Head of caudate nucleus (tissue), 42 donors: Measurements from ENCODE around the gene PSMC3.
A peak's percentile ranks its signal among the peaks of the same experiment; 100 is the strongest.

Experiments
- DNase-seq, 42 donors: peaks; one replicate each; pipeline versions ENCODE4 v3.0.0 to v3.0.0-alpha.2; 2020 to 2021; ENCODE audit warnings: mixed read lengths in 7 of 42
- intact Hi-C: fragments of 100-400 bp; cut with DNase I; formaldehyde crosslinking; loops from one replicate; pipeline ENCODE4 v1.15.0; 2022

PSMC3 gene

GRCh38 chr11:47417712-47418111 lies 8.5 kb downstream of the PSMC3 start:
- intact Hi-C loops = no loop called here
- no peak for DNase-seq

GRCh38 chr11:47415949-47416472 lies 10.2 kb downstream of the PSMC3 start:
- intact Hi-C loops = no loop called here
- DNase-seq = peak in 1 of 42 donors; percentile 55

GRCh38 chr11:47415091-47415854 lies 11.0 kb downstream of the PSMC3 start:
- intact Hi-C loops = no loop called here
- DNase-seq = no peak

GRCh38 chr11:47414685-47415070 lies 11.6 kb downstream of the PSMC3 start:
- intact Hi-C loops = no loop called here

GRCh38 chr11:47413908-47414684 lies 12.1 kb downstream of the PSMC3 start:
- no peak for DNase-seq
- intact Hi-C loops = no loop called here

More at GRCh38 chr11:47414685-47415070, 11.6 kb downstream of the PSMC3 start:
- DNase-seq = no peak

- no peak for DNase-seq
- intact Hi-C loops = no loop called here
Observed at GRCh38 chr11:47413351-47413750, 12.9 kb downstream of the PSMC3 start.

- peak in 23 of 42 donors; percentile 39 to 77 (median 59) for DNase-seq
- intact Hi-C loops = no loop called here
Observed at GRCh38 chr11:47411884-47412746, 14.1 kb downstream of the PSMC3 start.

GRCh38 chr11:47410370-47411264 lies 15.6 kb downstream of the PSMC3 start:
- DNase-seq = no peak
- intact Hi-C loops = no loop called here

GRCh38 chr11:47409440-47410369 lies 16.5 kb downstream of the PSMC3 start:
- peak in 1 of 42 donors; percentile 42 for DNase-seq
- intact Hi-C loops = loop anchor here (5.0 kb wide), 1 partner anchor 168 kb away; the partner anchor contains the start of genes KBTBD4 and NDUFS3

- DNase-seq = peak in 1 of 42 donors; percentile 34
- intact Hi-C loops = loop anchor here (1.0 to 5.0 kb wide), 2 partner anchors 17 to 168 kb away; partner anchors contain the start of genes KBTBD4, NDUFS3 and PSMC3
Observed at GRCh38 chr11:47408598-47409439, 17.4 kb downstream of the PSMC3 start.

GRCh38 chr11:47407746-47408590 lies 18.3 kb downstream of the PSMC3 start, which contains the start of gene SLC39A13:
Gene SLC39A13 (plus strand): TSS chr11:47408590. CDS start chr11:47410095, 1,505 bp downstream.
- DNase-seq = peak; percentile 76 to 97 (median 94)
- intact Hi-C loops = loop anchor here (1.0 to 5.0 kb wide), 2 partner anchors 18 to 169 kb away; partner anchors contain the start of genes KBTBD4, NDUFS3 and PSMC3

- intact Hi-C loops = loop anchor here (5.0 kb wide), 1 partner anchor 170 kb away; the partner anchor contains the start of genes KBTBD4 and NDUFS3
- no peak for DNase-seq
Observed at GRCh38 chr11:47406896-47407745, 19.1 kb downstream of the PSMC3 start.

GRCh38 chr11:47403571-47403970 lies 22.7 kb downstream of the PSMC3 start:
- DNase-seq = no peak
- intact Hi-C loops = no loop called here

- no peak for DNase-seq
- intact Hi-C loops = no loop called here
Observed at GRCh38 chr11:47403135-47403534, 23.1 kb downstream of the PSMC3 start.
